ENCODE measurements around the gene TXLNB.

Gene TXLNB

DNA sequence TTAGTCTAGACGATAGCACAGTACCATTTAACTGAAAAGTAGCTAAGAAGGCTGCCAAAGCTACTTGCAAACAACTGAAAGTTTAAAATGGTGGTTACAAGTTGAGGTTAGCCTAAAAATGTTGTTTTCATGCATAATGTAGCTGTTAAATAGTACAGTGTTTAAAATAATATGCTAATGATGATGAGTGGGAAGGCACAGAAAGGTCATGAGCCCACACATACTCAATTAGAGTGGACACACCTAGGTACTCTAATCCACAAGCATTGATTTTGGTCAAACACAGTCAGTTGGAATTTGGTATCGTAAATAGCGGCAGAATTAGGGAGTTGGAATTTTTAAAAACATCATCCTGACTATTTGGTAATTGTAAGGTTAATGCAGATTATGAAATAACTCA lies 7.0 kb downstream of the TXLNB start:
- TF ChIP-seq, protein P1, sequence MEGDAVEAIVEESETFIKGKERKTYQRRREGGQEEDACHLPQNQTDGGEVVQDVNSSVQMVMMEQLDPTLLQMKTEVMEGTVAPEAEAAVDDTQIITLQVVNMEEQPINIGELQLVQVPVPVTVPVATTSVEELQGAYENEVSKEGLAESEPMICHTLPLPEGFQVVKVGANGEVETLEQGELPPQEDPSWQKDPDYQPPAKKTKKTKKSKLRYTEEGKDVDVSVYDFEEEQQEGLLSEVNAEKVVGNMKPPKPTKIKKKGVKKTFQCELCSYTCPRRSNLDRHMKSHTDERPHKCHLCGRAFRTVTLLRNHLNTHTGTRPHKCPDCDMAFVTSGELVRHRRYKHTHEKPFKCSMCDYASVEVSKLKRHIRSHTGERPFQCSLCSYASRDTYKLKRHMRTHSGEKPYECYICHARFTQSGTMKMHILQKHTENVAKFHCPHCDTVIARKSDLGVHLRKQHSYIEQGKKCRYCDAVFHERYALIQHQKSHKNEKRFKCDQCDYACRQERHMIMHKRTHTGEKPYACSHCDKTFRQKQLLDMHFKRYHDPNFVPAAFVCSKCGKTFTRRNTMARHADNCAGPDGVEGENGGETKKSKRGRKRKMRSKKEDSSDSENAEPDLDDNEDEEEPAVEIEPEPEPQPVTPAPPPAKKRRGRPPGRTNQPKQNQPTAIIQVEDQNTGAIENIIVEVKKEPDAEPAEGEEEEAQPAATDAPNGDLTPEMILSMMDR (IDR thresholded peaks at IDR 0.05; ENCODE audit: low read depth, low read length): no peak
- DNase-seq (ENCODE audit: extremely low read depth, low read depth): no peak

GRCh38 chr6:139282684-139283083 lies 9.1 kb downstream of the TXLNB start:
- TF ChIP-seq, protein P1 (IDR thresholded peaks at IDR 0.05; ENCODE audit: low read depth, low read length): no peak
- DNase-seq (ENCODE audit: extremely low read depth, low read depth): no peak

GRCh38 chr6:139278190-139278589 lies 13.6 kb downstream of the TXLNB start:
- DNase-seq (ENCODE audit: extremely low read depth, low read depth): no peak
- TF ChIP-seq, protein P1 (IDR thresholded peaks at IDR 0.05; ENCODE audit: low read depth, low read length): no peak

- no peak for DNase-seq (ENCODE audit: extremely low read depth, low read depth)
Observed at GRCh38 chr6:139277587-139277986, 14.2 kb downstream of the TXLNB start.

GRCh38 chr6:139277161-139277560 lies 14.6 kb downstream of the TXLNB start:
- DNase-seq (ENCODE audit: extremely low read depth, low read depth): no peak
- TF ChIP-seq, protein P1 (IDR thresholded peaks at IDR 0.05; ENCODE audit: low read depth, low read length): no peak

More at GRCh38 chr6:139277587-139277986, 14.2 kb downstream of the TXLNB start:
- TF ChIP-seq, protein P1 (IDR thresholded peaks at IDR 0.05; ENCODE audit: low read depth, low read length): no peak

DNA sequence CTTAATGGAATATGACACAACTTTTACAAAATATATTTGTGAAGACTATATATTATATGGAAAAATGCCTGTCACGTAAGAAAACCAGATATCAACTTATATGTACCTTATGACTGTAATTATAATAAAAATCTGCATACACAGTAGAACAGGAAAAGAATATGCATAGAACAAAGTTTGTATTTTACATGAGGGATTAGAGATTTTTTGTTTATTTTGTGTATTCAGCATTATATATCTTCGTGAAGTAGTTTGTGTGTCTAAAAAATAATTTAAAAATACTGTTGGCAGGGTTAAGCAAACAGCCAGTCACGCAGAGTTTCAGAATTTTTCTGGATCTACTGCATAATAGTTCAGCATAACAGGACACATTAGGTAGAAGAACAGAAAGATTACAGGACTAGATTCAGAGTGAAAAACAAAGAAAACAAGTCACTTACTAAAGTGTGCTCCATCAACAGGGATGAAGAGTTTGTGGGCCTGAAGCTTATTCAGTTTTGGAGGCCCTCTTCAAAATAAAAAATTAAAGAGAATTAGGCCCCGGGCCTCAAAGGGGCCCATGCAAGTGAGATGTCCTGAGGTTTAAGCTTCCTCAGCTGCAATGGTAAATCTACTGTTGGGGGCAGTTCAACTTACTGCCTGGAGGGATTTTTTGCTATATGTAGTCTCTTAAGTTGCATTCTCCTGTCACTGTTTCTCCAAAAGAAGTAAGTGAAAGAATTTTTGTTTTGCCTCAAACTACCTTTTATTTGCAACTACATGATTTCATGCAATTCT lies 16.3 kb downstream of the TXLNB start:
- DNase-seq (ENCODE audit: extremely low read depth, low read depth): no peak
- TF ChIP-seq, protein P1 (IDR thresholded peaks at IDR 0.05; ENCODE audit: low read depth, low read length): no peak

GRCh38 chr6:139271056-139271455 lies 20.7 kb downstream of the TXLNB start:
- no peak for DNase-seq (ENCODE audit: extremely low read depth, low read depth)
- TF ChIP-seq, protein P1 (IDR thresholded peaks at IDR 0.05; ENCODE audit: low read depth, low read length): no peak
